ENCODE data around the gene RAP1GAP2.

The RAP1GAP2 gene

GRCh38 chr17:2854143-2855055 is 58.2 kb downstream of the RAP1GAP2 start:
- DNase-seq: no peak

DNA sequence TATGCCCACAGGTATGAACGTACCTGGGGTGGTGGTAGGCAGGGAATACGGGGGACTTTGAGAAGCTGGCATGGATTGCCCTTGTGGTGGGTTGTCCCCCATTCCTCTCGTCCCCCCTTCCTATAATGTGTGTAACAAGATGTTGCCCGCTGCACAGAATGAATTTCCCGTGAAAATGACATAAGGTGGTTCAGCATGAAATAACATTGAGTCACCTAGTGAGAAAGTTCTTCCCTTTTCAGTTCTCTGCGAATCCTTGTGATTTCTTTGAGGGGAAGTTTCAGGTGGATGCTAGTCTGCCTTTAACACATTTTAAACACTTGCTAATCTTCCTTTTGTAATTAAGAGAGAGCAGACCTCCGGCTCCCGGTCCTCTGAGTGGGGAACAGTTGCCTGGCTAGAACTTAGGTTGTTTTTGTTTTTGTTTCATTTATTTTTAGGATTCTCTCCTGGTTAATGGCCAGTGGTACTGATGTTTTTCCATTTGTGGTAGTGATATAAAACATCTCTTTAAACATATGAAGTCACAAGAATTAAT is 58.9 kb downstream of the RAP1GAP2 start:
- no peak for DNase-seq

DNA sequence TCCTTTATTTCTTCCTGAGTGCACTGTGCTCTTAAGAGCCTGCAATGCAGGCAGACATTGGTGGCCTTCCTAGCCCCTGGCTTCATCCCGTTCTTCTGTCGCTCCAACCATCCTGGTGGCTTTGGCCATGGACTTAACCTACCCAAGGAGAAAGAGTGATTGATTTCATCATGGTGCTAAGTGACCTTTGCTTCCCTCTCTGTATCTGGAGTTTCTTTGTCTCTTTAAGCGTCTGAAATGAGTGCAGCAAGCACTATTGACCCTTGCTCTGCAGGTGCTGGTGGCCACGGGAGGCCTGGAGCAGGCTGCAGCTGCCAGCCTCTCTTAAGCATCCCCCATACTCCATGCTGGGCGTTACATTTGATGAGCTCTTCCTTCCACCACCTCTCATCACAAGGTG is 60.5 kb downstream of the RAP1GAP2 start:
- no peak for DNase-seq

DNA sequence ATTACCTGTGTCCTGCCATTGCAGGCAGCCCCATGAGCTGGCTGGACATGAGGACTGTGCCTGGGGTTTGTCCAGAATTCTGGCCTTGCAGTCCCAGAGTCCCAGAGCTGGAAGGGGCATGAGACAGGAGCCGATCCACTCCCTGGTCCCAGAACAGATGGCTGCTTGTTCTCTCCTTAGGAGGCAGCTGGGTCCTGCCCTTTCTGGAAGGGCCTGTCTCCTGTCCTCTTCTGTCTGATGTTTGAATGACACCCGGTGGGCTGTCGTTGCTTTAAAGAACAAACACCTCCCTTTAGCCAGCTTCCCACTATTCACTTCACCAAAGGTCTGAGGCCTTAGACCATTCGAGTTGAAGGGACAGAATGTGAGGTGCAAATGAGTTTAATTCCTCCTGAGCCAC is 63.8 kb downstream of the RAP1GAP2 start:
- DNase-seq: no peak

- DNase-seq: no peak
Measured at GRCh38 chr17:2860883-2861282, 64.6 kb downstream of the RAP1GAP2 start.

DNA sequence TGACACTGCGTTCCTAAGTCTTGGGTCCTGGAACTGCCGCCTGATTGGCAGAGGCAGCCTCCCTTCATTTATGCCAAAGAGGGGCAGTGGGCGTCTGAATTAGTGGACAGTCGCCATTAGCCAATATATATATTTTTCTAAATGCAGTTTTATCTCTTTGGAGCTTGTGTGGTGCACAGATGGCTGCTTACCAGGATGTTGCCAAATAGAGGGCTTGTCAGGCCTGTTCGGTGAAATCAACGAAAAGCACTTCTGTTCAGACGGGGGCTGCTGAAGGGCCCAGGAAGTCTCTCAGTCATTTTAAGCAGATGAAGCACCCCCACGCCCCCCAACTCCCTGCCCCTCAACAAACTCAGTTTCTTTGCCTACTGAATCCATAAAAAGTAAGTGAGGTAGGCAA is 66.0 kb downstream of the RAP1GAP2 start:
- no peak for DNase-seq

DNA sequence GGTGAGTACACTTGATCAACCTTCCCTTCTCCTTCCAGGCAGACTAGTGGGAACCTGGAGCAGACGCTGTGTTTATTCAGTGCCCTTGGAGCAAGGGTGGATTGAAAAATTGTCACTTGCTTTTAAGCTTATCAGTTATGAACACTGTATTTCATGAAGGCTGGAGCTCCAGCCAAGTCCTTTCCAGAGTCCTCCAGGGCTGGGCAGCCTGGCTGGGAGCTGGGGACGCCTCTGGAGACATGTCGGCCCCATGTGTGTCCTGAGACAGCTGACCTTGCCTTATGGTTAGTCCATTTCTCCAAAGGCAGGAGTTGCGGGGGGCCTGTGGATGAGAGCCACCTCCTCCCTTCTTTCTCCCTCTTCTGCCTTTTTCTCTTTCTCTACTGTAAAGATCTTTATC is 67.0 kb downstream of the RAP1GAP2 start:
- no peak for DNase-seq

- no peak for DNase-seq
Measured at GRCh38 chr17:2865228-2865627, 69.0 kb downstream of the RAP1GAP2 start.

GRCh38 chr17:2867441-2868424 is 71.5 kb downstream of the RAP1GAP2 start:
- no peak for DNase-seq

DNA sequence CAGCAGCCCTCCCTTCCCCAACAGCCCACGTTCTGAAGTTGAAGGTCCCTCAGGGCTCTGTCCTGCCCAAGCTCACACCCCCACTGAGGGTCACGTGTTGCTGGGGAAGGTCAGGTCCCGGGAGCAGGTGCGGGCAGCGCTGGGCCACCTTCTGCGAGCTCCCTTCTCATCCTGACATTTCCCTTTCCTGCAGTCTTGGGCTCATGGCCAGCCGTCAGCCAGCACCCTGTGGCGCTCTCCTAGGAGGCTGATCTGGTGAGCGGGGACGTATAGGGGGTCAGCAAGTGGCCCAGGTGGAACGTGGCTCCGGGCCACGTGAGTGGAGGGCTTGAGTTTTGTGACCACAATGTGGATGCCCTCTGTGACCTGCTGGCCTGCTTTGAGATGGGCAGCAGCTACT is 73.4 kb downstream of the RAP1GAP2 start:
- no peak for DNase-seq

GRCh38 chr17:2871205-2871604 is 75.0 kb downstream of the RAP1GAP2 start:
- no peak for DNase-seq

GRCh38 chr17:2871720-2872119 is 75.5 kb downstream of the RAP1GAP2 start:
- DNase-seq: no peak

DNA sequence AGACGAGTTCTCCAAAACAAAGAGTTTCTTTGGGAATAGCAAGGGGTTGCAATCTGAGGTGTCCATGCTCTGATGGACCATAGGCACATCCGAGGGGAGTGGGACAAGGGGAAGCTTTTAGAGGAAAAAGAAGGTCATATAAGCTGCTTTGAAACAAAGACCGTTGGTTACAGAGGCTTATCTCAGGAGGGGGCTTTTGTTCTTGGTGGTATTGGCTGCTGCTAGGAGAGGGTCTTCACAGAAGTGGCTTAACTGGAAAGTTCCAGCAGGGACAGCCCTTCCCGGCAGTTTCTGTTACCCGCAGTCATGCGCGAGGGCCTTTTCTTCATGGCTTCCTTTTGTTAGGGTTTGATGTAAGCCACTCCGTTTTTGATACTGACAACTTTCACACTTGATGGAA is 76.0 kb downstream of the RAP1GAP2 start:
- DNase-seq: no peak

DNA sequence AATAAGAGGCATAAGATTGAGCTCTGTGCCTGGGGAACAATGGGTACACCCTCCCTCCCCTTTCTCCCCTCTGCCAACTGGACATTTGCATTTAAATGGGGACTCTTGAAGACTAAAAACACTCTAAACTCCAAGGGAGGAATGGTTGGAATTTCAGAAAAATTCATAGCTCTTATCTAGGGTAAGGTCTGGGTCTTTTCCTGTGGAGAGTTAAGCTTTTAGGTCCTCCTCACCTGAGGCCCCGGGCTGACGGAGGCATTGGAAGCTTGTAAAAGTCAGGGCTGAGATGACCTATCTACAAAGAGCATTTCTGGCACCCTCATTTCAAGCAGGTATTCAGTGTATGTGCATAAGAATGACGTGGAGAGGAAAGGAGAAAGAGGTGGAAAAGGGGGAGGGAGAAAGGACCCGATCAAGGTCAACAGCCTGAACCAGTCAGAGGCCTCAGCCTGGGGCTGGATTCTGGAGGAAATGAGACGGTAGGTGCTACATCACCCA is 78.0 kb downstream of the RAP1GAP2 start:
- no peak for DNase-seq

DNA sequence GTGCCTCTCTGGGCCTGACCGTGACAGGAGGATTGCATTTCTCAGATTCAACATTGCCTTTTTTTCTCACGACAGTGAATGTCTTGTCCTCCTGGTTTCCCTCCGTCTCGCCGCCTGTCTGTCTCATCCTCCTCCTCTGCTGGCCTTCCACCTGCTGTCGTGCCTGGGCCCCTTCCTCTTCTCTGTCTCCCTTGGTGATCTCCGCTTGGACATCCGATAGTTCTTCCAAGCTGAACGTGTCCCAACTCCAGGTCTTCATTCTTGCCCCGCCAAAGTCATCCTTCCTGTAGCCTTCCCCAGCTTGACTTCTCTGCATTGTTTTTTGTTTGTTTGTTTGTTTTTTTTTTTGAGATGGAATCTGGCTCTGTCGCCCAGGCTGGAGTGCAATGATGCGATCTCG is 79.4 kb downstream of the RAP1GAP2 start:
- no peak for DNase-seq

DNA sequence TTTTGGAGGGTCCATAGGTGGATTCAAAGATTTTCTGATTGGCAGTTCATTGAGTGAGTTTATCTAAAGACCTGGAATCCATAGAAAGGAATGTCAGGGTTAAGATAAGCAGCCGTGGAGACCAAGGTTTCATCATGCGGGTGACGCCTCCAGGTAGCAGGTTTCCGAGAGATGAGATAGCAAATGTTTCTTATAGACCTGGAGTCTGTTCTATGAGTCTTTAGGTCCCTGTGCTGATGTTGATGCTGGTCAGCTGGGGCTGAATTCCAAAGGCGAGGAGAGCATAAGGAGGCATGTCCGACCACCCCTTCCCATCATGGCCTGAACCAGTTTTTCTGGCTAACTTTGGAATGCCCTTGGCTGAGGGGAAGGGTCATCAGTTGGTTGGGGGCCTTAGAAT is 80.2 kb downstream of the RAP1GAP2 start:
- DNase-seq: no peak

GRCh38 chr17:2878751-2879254 is 82.6 kb downstream of the RAP1GAP2 start:
- no peak for DNase-seq

GRCh38 chr17:2880050-2880449 is 83.8 kb downstream of the RAP1GAP2 start:
- no peak for DNase-seq

- no peak for DNase-seq
Measured at GRCh38 chr17:2881295-2881694, 85.1 kb downstream of the RAP1GAP2 start.

GRCh38 chr17:2883544-2884213 is 87.4 kb downstream of the RAP1GAP2 start:
- no peak for DNase-seq

GRCh38 chr17:2885733-2886132 is 89.5 kb downstream of the RAP1GAP2 start:
- DNase-seq: no peak

GRCh38 chr17:2888326-2888725 is 92.1 kb downstream of the RAP1GAP2 start:
- DNase-seq: no peak
